ENCODE measurements around the gene FOXD4L1. TPM values are rescaled to one million over a fixed set of nuclear protein-coding genes. Genes with fewer than 3 reads are reported as not detected.
"Not testable (repeated sequence)": the region's sequence is repeated elsewhere in the genome, so short reads cannot be mapped to it uniquely, and the experiment has no call there.

Gene FOXD4L1
- total RNA-seq (ENCODE audit: insufficient read depth, low replicate concordance), result 0.96 TPM

DNA sequence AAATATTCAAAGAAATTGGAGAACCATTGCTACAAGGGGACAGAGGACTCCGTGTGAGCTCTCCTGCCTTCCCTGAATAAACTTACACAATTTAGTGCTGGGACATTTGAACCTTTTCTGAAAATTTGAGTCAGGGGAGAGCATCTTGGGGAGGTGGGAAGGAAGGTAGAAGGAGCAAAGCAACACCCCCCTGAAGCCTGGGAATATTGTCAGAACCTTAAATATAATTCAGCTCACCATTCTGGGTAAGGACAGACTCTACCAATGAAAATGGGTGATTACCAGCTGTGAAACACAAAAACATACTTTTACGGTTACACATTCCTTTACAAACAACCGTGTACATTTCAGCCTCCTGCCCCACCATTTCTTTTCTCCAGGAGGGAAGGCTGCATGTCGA is at the start of gene FOXD4L1:
TSS of gene FOXD4L1 (plus strand) at position 301 of the 400 bp plus-strand sequence. CDS start 592 bp downstream, outside the sequence.
- not testable (repeated sequence) for DNase-seq (ENCODE audit: low spot score)

- DNase-seq (ENCODE audit: low spot score), result not testable (repeated sequence)
Observed at GRCh38 chr2:113465770-113466169, 32.7 kb upstream of the FOXD4L1 start.

DNA sequence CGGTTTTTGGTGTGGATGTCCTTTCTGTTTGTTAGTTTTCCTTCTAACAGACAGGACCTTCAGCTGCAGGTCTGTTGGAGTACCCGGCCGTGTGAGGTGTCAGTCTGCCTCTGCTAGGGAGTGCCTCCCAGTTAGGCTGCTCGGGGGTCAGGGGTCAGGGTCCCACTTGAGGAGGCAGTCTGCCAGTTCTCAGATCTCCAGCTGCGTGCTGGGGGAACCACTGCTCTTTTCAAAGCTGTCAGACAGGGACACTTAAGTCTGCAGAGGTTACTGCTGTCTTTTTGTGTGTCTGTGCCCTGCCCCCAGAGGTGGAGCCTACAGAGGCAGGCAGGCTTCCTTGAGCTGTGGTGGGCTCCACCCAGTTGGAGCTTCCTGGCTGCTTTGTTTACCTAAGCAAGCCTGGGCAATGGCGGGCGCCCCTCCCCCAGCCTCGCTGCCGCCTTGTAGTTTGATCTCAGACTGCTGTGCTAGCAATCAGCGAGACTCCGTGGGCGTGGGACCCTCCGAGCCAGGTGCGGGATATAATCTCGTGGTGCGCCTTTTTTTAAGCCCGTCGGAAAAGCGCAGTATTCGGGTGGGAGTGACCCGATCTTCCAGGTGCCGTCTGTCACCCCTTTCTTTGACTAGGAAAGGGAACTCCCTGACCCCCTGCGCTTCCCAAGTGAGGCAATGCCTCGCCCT is 21.6 kb upstream of the FOXD4L1 start:
- not testable (repeated sequence) for DNase-seq (ENCODE audit: low spot score)

DNA sequence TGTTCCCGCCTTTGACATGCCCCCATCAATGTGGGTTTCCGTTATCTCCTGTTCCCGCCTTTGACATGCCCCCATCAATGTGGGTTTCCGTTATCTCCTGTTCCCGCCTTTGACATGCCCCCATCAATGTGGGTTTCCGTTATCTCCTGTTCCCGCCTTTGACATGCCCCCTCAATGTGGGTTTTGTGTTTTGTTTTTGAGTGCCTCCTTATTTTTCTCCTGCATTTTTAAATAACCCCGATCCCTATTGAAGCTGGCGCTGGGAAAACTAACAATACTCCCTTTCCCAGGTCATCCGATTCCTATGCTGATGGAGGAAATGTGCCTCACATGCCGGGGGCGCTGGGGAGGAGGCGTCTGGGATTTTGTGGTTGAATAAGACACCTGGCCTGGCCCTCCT is 1.9 kb upstream of the FOXD4L1 start:
- not testable (repeated sequence) for DNase-seq (ENCODE audit: low spot score)

DNA sequence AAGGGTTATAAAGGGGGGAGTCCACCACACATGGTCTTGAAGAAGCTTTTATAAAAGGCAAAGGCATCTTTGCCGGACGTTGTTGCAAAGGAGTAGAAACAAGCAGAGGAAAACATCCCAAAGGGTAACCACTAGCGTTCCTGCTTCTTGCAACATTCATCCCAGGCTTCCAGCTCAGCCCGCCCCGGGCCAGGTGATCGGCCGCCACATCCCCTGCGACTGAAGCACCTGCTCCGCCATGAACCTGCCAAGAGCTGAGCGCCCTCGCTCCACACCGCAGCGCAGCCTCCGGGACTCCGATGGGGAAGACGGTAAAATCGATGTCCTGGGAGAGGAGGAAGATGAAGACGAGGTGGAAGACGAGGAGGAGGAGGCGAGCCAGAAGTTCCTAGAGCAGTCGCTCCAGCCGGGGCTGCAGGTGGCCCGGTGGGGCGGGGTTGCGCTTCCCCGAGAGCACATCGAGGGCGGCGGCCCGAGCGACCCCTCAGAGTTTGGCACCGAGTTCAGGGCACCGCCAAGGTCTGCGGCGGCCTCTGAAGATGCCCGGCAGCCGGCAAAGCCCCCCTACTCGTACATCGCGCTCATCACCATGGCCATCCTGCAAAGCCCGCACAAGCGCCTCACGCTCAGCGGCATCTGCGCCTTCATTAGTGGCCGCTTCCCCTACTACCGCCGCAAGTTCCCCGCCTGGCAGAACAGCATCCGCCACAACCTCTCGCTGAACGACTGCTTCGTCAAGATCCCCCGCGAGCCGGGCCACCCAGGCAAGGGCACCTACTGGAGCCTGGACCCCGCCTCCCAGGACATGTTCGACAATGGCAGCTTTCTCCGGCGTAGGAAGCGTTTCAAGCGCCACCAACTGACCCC is 787 bp downstream of the FOXD4L1 start:
- not testable (repeated sequence) for DNase-seq (ENCODE audit: low spot score)

DNA sequence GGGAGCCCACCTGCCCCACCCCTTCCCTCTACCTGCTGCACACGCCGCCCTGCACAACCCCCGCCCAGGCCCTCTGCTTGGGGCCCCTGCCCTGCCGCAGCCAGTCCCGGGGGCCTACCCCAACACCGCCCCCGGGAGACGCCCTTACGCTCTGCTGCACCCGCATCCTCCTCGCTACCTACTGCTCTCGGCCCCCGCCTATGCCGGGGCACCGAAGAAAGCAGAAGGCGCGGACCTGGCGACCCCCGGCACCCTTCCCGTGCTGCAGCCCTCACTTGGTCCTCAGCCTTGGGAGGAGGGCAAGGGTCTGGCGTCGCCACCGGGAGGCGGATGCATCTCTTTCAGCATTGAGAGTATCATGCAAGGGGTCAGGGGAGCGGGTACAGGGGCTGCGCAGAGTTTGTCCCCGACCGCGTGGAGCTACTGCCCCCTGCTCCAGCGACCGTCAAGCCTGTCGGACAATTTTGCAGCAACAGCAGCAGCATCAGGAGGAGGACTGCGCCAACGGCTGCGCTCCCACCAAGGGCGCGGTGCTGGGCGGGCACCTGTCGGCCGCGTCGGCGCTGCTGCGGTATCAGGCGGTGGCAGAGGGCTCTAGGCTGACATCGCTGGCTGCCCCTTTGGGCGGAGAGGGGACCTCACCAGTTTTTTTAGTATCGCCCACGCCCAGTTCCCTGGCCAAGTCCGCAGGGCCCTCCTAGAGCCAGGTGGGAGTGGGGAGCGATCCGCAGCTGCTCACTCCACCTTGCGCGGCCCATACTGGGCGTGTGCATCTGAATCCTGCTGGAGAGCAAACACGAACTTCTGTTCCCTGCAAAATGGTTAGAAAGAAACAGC is 1.6 kb downstream of the FOXD4L1 start:
- not testable (repeated sequence) for DNase-seq (ENCODE audit: low spot score)

- not testable (repeated sequence) for DNase-seq (ENCODE audit: low spot score)
Observed at GRCh38 chr2:113500723-113501038, 2.2 kb downstream of the FOXD4L1 start.

DNA sequence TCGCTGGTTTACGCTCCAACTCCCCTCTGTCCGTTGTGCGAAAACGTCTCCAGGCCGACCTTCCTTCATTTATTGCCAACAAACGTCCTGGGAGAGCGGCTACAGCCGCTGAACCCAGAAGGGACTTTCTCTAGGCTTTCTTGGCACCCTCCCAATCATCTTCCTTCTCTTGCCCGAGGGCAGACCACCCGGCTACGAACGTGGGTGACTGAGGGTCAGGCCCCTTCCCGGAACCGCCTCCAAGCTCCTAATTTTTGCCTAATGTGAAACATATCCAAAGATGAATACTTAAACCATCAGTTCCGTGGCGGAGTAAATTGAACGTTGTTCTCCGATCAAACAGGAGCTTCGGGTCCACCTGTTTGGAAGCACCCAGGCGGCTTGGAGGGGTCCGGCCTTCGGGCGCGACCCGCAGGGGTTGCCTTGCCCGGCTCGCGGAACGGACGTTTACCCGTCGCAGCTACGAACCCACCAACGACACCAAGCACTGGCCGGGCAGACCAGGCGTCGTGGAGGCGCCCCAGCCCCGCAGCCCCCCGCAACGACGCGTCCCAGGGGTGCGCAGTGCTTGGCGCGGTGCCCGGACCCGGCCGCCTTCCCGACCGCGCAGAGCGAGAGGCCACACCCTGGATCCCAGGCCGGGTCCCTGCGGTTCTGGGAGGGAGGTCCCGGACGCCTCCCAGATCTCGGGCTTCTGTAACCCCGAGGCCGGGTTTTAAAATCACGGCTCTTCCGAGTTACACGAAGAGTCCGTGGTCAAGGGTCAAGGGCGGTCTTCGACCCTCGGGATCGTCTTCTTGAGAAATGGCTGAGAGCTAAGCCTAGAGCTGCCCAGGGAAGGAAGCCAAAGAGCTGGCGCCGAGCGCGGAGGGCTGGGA is 4.0 kb downstream of the FOXD4L1 start:
- peak; percentile 8 for DNase-seq (ENCODE audit: low spot score)

DNA sequence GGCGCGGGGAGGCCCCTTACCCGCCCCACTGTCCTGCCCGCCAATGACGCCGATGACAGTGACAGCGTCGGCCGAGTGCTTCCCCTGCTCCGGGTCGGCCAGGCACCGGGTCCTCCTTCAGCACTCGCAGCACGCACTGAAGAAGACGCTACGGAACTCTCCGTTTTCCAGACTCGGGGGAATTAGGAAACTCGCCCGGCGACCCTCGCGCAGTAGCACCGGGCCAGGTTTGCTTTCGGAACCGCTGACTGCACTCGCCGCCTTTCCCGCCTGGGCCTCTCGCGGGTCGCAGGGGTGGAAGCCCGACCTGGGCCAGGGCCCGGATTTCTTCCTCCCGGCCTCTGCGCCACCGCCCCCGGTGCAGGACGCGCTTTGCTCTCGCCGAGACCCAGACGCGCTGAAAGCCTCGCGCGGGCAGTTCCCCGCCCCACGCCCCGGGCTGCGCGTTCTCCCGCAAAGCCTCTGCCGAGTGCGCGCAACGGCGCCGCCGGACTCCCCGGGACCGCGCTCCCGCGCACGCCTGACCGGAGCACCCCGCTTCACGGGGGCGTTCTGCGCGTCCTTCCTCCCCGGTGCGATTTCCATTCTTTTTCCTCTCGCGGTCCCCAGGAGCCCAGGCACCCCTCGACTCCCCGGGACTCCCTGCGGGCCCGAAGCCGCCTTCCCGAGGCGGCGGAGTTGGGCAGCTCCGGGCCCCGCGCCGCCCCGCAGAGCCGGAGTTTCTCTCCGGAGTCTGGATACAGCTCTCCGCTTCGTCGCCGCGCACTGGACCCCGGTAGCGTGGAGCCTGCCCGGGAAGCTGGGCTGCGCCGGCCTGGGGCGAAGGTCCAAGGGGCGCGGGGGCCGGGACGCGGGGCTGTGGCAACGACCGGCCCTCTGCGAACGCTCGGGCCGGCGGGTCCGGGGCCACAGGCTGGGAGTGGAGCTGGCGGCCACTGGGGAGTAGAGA is 4.9 kb downstream of the FOXD4L1 start:
- DNase-seq (ENCODE audit: low spot score), result peak; percentile 33

- peak; percentile 4 for DNase-seq (ENCODE audit: low spot score)
Observed at GRCh38 chr2:113504081-113504480, 5.6 kb downstream of the FOXD4L1 start.

DNA sequence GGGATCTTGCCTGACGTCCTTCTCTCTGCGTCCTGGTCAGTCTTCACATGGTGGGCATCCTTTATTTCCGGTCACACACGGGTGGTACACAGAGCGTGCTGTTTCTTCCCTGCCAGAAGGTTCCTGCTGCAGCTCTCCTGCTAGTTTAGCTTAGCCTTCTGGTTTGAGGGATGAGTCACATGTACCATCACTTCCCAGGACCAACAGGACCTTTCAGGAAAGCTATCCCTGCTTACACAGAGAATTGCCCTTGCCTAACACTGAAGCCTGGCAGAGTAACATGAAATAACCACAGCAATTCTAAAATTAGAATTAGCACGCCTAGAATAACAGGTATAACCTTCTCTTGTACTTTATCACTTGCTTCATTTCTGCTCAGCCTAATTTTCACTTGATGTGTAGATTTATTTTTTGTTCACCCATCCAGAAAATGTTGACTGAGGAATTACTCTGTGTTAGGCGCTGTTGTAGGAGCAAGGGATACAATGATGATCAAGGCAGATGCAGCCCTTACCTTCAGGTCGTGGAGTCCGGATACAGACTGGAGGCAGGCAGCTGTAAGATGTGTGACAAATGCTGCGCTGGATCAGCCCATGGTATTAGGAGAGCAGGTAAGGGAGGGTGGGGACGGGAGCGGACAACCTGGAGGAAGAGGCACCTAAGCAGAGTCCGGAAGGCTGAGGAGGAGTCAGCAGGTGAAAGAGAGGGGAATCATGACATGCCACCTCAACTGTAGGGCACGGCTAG is 9.1 kb downstream of the FOXD4L1 start:
- not testable (repeated sequence) for DNase-seq (ENCODE audit: low spot score)

DNA sequence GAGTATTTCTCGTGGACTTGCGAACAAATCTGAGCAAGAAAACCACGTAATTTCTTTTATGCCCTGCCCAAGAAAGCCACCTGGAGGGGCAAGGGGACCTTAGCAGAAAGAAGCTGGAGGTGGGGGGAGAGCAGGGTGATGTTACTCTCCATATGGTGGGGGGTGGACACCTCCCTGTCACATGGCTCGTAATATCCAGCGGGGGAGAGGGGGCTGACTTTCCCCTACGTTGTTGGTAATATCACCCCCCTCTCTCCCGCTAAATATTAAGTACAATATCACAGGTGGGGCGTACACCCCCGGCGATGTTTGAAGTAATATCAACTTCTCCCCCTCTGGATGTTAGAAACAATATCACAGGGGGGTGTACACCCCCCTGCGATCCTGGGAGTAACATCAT is 9.7 kb downstream of the FOXD4L1 start:
- DNase-seq (ENCODE audit: low spot score), result not testable (repeated sequence)

DNA sequence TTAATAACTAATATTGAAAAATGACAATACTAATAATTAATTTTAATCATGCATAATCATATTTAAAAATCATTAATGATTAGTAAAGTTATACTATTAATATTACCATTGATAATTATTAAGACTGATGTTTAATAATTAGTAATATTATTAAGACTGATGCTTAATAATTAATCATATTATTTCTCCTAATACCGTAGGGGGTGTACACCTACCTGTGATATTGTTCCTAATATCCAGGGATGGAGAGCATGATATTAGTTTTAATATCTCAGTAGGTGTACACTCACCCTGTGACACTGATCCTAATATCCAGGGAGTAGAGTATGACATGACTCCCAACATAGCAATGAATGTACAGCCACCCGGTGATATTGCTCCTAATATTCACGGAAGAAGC is 12.4 kb downstream of the FOXD4L1 start:
- not testable (repeated sequence) for DNase-seq (ENCODE audit: low spot score)

- not testable (repeated sequence) for DNase-seq (ENCODE audit: low spot score)
Observed at GRCh38 chr2:113511859-113512258, 13.4 kb downstream of the FOXD4L1 start.

DNA sequence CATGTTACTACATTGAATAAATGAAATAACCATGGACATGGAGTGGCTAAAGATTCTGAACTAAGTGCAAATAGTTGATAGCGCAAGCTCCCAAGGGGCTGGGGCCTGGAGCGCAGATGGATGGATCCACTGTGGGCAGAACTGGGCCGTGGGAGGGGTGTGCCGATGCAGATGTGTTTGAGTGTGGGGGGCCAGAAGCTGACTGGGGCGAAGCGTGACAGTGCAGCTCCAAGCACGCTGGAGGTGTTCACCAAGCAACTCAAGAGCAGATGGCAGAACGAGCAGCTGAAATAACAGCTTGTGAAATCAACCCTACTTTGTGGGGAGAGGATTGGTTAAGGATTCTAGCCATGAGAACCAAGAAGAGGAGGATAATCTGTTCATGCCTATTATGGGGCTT is 17.0 kb downstream of the FOXD4L1 start:
- not testable (repeated sequence) for DNase-seq (ENCODE audit: low spot score)

DNA sequence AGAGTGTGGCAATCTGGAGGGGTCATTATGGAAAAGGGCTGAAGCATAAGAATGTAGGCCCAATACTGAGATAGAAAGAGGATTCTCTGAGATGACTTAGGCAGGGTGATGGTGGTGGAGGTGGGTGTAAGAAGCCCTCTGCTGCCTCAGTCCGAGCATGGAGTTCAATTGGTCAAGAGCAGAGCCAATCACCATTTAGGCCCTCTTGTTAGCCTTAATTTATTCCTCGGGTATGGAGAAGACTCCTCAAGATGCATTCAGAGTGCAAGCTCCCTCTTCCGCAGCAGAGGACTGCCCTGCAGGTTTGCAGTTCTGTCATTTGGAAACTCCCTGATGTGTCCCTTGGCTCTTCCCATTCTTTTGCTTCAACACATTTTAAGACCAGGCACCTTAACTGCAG is 17.5 kb downstream of the FOXD4L1 start:
- DNase-seq (ENCODE audit: low spot score), result not testable (repeated sequence)

DNA sequence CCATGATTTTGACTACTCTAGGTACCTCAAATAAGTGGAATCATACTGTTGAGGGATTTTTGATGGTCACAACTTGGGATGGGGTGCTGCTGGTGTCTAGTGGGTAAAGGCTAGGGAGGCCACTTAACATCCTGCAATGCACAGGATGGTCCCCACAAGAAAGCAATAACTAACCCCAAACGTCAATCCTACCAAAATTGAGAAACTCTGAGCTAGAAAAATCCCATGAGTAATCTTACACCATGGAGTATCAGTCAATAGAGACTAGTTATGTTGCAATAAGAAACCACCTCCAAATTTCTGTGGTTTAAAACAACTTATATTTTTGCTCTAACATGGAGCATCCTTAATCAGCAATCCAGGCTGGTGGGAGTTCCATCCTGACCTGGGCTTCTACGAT is 18.6 kb downstream of the FOXD4L1 start:
- not testable (repeated sequence) for DNase-seq (ENCODE audit: low spot score)

- peak; percentile 45 for DNase-seq (ENCODE audit: low spot score)
Observed at GRCh38 chr2:113520837-113521236, 22.4 kb downstream of the FOXD4L1 start.

GRCh38 chr2:113521492-113521891 is 23.0 kb downstream of the FOXD4L1 start:
- peak; percentile 12 for DNase-seq (ENCODE audit: low spot score)
